ENCODE results near the gene IL20.

DNA sequence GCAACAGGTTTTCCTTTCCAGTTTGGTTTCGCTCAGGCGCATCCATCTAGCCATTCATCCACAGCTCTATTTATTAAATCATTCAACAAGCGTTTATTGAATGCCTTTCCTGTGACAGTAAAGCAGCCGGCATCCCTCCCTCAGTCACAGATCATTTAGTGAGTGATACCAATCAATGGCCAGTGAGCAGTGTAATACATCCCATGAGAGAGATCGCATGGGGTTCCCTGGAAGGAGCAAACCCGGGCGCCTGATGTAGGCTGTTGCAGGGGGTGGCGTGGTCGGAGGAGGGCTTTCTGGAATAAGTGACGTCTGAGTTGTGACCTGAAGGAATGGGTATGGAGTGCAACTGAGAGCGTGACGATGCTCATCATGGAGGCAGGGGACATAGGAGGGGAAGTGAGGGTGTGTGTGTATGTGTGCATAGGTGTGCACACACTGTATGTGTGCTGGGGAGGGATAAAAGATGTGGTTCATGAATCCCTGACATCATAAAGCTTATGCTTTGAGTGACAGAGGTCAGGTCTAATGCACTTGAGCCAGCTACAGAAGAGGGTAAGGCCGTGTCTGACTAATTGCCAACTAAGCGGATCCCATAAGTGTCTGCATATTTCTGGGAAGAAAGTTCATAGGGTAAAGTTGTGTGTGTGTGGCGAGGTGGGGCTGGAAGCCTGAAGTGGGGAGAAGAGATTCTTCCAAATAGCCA is 49.8 kb downstream of the IL20 start:
- TF ChIP-seq CTCF (IDR thresholded peaks at IDR 0.05) (no peak), POLR2AphosphoS5 (IDR thresholded peaks at IDR 0.05) (no peak), POLR2A (IDR thresholded peaks at IDR 0.05) (no peak)
